ENCODE measurements around the gene CD36.

Gene CD36

DNA sequence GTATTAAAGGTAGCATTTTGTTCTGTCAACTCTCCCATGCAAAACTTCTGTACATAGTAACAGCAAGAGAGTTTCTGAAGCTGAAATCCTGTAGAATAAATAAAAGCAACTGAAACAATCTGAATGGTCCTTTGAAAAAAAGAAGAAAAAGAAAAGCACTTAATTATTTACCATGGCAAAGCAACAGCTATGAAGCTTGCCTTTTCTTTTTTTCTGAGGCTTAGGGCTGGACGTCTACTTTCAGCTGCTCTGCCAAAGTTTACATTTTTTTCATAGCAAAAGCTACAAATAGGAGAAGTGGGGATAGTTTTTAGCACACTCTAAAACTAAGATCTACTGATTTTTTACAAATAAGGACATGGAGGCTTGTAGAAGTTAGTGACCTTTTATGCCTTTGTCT lies 31.3 kb upstream of the CD36 start:
- H3K27ac ChIP-seq (ENCODE audit: low read depth, low read length) = no peak overlapping the region
- no peaks in the 10 kb centered on the region for H3K27me3 ChIP-seq (ENCODE audit: insufficient read depth, low read length)
- peaks cover 10% of the 10 kb centered on the region for H3K4me1 ChIP-seq (ENCODE audit: control insufficient read depth, insufficient read depth, low read length, unreplicated experiment)
- H3K36me3 ChIP-seq (ENCODE audit: insufficient read depth, low read length) = no peaks in the 10 kb centered on the region
- no peak overlapping the region for H2AFZ ChIP-seq (ENCODE audit: low read length, unreplicated experiment)
- no peak overlapping the region for H3K4me3 ChIP-seq (ENCODE audit: low read depth, low read length)
- H3K79me2 ChIP-seq (ENCODE audit: control insufficient read depth, insufficient read depth, low read length, unreplicated experiment) = no peaks in the 10 kb centered on the region

DNA sequence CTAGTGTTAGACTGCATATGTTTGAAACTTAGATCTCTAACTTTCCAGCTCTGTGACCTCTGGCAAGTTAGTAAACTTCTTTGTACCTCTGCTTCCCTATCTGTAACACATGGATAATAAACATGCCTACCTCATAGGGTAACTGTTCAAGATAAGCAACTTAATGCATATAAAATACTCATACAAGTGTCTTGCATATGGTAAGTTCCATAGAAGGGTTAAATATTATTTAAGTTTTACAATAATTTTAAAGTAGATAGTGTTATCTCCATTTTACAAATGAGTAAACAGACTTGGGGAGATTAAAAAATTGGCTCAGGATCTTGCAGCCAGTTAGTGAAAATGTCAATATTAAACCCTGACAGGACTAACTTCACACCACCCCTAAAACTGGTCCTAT lies 30.1 kb upstream of the CD36 start:
- Histone ChIP-seq H3K4me1 (ENCODE audit: control insufficient read depth, insufficient read depth, low read length, unreplicated experiment) (peaks cover 21% of the 10 kb centered on the region), H2AFZ (ENCODE audit: low read length, unreplicated experiment) (no peak overlapping the region), H3K27me3 (ENCODE audit: insufficient read depth, low read length) (no peaks in the 10 kb centered on the region), H3K36me3 (ENCODE audit: insufficient read depth, low read length) (no peaks in the 10 kb centered on the region), H3K27ac (ENCODE audit: low read depth, low read length) (no peak overlapping the region), H3K4me3 (ENCODE audit: low read depth, low read length) (no peak overlapping the region), H3K79me2 (ENCODE audit: control insufficient read depth, insufficient read depth, low read length, unreplicated experiment) (no peaks in the 10 kb centered on the region)

DNA sequence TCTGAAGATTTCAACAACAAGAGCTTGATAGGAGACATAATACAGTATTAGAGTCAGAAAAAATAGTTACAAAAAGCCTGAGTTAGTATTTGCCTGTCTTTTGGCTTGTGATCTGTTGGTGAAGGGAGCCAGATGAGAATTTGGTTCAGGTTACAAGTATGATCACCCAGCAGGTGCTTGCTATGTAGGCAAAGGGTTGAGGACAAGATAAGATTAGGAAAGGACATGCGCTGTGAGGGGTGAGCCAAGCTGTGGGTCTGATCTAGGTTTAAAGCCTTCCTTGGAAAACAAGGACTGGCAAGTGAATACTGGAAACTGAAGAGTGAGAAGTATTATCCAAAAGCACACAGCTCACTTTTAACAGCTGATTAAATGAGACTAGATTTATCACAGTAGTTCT lies 28.7 kb upstream of the CD36 start:
- Histone ChIP-seq H3K27ac (ENCODE audit: low read depth, low read length) (no peak overlapping the region), H2AFZ (ENCODE audit: low read length, unreplicated experiment) (no peak overlapping the region), H3K4me1 (ENCODE audit: control insufficient read depth, insufficient read depth, low read length, unreplicated experiment) (peaks cover 29% of the 10 kb centered on the region), H3K36me3 (ENCODE audit: insufficient read depth, low read length) (no peaks in the 10 kb centered on the region), H3K79me2 (ENCODE audit: control insufficient read depth, insufficient read depth, low read length, unreplicated experiment) (no peaks in the 10 kb centered on the region), H3K27me3 (ENCODE audit: insufficient read depth, low read length) (no peaks in the 10 kb centered on the region), H3K4me3 (ENCODE audit: low read depth, low read length) (no peak overlapping the region)

DNA sequence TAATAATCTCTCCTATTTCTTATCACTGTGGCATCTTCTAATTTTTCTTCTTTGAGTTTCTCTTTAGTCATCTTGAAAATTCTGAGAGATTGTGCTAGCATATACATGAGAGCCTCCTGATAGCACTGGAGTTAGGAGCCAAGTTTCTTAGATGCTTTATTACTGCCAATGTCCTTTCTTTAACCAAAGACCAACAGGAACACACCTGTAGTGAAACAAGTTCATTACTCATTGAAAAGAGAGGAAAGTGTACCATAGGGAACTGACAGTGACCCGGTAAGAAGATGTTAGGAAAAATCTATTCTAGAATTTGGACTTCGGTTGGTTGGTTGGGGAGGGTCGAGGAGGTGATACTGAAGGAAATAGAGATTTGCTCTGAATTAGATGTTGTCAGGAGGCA lies 27.1 kb upstream of the CD36 start:
- Histone ChIP-seq H3K79me2 (ENCODE audit: control insufficient read depth, insufficient read depth, low read length, unreplicated experiment) (no peaks in the 10 kb centered on the region), H3K27ac (ENCODE audit: low read depth, low read length) (peak overlapping the region; percentile 28), H2AFZ (ENCODE audit: low read length, unreplicated experiment) (peak overlapping the region; percentile 16), H3K4me3 (ENCODE audit: low read depth, low read length) (no peak overlapping the region), H3K36me3 (ENCODE audit: insufficient read depth, low read length) (no peaks in the 10 kb centered on the region), H3K27me3 (ENCODE audit: insufficient read depth, low read length) (no peaks in the 10 kb centered on the region), H3K4me1 (ENCODE audit: control insufficient read depth, insufficient read depth, low read length, unreplicated experiment) (peaks cover 29% of the 10 kb centered on the region)

DNA sequence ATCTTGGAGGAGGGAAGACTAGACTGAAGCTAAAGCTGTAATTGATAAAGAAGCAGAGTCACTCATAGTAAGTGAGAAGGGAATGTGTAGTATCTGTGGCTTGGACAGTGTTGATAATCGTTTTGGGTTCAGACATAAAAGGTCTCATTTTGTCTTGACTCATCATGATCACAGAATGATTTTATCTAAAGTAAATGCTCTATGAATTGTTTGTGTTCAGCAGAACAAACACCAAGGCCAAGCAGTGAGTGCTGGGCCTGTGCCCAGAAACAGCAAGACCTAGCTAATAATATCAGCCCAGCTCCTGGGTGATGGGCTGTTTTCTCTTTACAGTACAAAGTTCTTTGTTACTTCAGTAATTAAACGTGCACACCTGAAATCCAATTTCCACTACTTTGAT lies 26.7 kb upstream of the CD36 start:
- H3K27ac ChIP-seq (ENCODE audit: low read depth, low read length) = peak overlapping the region; percentile 28

DNA sequence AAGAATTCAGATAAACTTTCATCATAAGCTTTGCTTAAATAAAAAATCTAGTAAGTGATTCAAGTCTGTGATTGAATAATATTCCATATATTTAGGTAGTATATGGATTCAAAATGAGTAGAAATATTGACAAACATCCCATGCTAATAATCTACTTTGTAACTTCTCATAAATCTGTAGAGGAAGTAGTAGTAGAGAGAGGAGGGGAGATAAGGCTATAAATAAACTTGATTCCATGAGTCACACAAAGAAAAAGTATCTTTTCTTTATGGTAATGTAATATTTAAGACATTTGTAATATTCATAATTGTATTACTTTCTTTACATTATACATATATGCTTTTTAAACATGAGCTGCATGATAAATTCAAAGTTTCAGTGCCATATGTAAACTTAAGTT lies 25.6 kb upstream of the CD36 start:
- no peak overlapping the region for H3K27ac ChIP-seq (ENCODE audit: low read depth, low read length)
- H2AFZ ChIP-seq (ENCODE audit: low read length, unreplicated experiment) = no peak overlapping the region
- H3K79me2 ChIP-seq (ENCODE audit: control insufficient read depth, insufficient read depth, low read length, unreplicated experiment) = no peaks in the 10 kb centered on the region

More for the DNA sequence above, 26.7 kb upstream of the CD36 start:
- H3K27me3 ChIP-seq (ENCODE audit: insufficient read depth, low read length) = no peaks in the 10 kb centered on the region
- no peaks in the 10 kb centered on the region for H3K79me2 ChIP-seq (ENCODE audit: control insufficient read depth, insufficient read depth, low read length, unreplicated experiment)
- H3K4me3 ChIP-seq (ENCODE audit: low read depth, low read length) = no peak overlapping the region
- H2AFZ ChIP-seq (ENCODE audit: low read length, unreplicated experiment) = peak overlapping the region; percentile 16
- H3K4me1 ChIP-seq (ENCODE audit: control insufficient read depth, insufficient read depth, low read length, unreplicated experiment) = peaks cover 29% of the 10 kb centered on the region
- no peaks in the 10 kb centered on the region for H3K36me3 ChIP-seq (ENCODE audit: insufficient read depth, low read length)

DNA sequence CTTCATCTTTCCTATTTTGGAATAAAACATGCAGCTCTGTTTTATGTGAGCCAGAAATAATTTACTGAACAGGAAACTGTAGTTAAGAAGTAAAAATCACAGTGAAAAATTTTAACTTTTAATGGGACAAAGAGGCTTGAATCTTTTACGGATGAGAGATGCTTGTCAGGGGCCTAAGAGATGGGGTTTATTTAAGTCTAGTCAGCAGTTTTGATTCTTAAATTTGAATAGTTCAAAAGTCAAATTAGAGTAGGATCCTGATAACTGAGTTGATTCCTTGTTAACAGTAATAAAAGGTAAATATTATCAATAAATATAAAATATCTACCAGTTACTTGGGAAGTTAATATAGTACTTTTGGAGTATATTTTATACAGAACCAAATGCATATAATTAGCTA lies 24.9 kb upstream of the CD36 start:
- Histone ChIP-seq H3K4me3 (ENCODE audit: low read depth, low read length) (no peak overlapping the region), H3K27ac (ENCODE audit: low read depth, low read length) (no peak overlapping the region), H3K36me3 (ENCODE audit: insufficient read depth, low read length) (no peaks in the 10 kb centered on the region), H3K27me3 (ENCODE audit: insufficient read depth, low read length) (no peaks in the 10 kb centered on the region), H3K79me2 (ENCODE audit: control insufficient read depth, insufficient read depth, low read length, unreplicated experiment) (no peaks in the 10 kb centered on the region), H2AFZ (ENCODE audit: low read length, unreplicated experiment) (no peak overlapping the region), H3K4me1 (ENCODE audit: control insufficient read depth, insufficient read depth, low read length, unreplicated experiment) (peaks cover 29% of the 10 kb centered on the region)

More for the DNA sequence above, 25.6 kb upstream of the CD36 start:
- H3K36me3 ChIP-seq (ENCODE audit: insufficient read depth, low read length) = no peaks in the 10 kb centered on the region
- no peak overlapping the region for H3K4me3 ChIP-seq (ENCODE audit: low read depth, low read length)
- H3K27me3 ChIP-seq (ENCODE audit: insufficient read depth, low read length) = no peaks in the 10 kb centered on the region
- peaks cover 29% of the 10 kb centered on the region for H3K4me1 ChIP-seq (ENCODE audit: control insufficient read depth, insufficient read depth, low read length, unreplicated experiment)

DNA sequence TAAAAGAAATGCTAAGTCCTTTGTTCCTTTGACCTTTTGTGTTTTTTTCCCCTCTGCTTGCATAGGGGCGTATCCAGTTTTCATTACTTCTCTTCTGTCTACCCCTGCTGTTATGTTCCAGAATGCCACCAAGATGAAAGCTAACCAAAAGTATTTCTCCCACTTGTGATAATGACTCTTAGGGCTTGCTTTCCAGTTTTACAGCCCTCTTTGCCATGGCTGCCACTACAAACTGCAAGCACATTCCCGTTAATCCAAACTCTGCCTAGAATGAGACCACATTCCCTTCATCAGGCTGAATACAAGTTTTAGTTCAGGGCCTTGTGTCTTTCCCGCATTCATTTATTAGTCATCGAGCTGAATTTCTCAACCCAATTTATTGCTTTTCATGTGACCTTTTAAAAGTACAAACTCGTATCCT lies 23.6 kb upstream of the CD36 start:
- Histone ChIP-seq H3K4me1 (ENCODE audit: control insufficient read depth, insufficient read depth, low read length, unreplicated experiment) (peaks cover 29% of the 10 kb centered on the region), H2AFZ (ENCODE audit: low read length, unreplicated experiment) (no peak overlapping the region), H3K27me3 (ENCODE audit: insufficient read depth, low read length) (no peaks in the 10 kb centered on the region), H3K4me3 (ENCODE audit: low read depth, low read length) (no peak overlapping the region), H3K36me3 (ENCODE audit: insufficient read depth, low read length) (no peaks in the 10 kb centered on the region), H3K27ac (ENCODE audit: low read depth, low read length) (no peak overlapping the region), H3K79me2 (ENCODE audit: control insufficient read depth, insufficient read depth, low read length, unreplicated experiment) (no peaks in the 10 kb centered on the region)

DNA sequence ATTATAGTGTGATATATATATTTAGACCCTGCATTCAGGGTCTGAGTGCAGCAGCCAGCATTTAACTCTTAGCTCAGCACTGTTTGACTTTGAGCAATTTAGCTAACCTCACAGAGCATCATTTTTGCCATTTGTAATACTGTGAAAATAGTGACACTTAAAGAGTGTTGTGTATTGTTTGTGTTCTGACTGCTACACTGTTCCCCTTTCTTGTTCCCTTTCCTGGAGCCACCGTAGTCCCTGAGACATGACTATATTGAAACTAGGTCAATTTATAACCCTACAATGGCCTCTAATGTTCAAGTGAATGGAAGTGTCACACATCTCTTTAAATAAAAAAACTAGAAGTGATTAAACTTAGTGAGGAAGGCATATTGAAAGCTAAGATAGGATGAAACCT lies 20.3 kb upstream of the CD36 start:
- Histone ChIP-seq H3K4me3 (ENCODE audit: low read depth, low read length) (no peak overlapping the region), H3K4me1 (ENCODE audit: control insufficient read depth, insufficient read depth, low read length, unreplicated experiment) (peaks cover 23% of the 10 kb centered on the region), H3K79me2 (ENCODE audit: control insufficient read depth, insufficient read depth, low read length, unreplicated experiment) (no peaks in the 10 kb centered on the region), H2AFZ (ENCODE audit: low read length, unreplicated experiment) (no peak overlapping the region), H3K27ac (ENCODE audit: low read depth, low read length) (no peak overlapping the region), H3K27me3 (ENCODE audit: insufficient read depth, low read length) (no peaks in the 10 kb centered on the region), H3K36me3 (ENCODE audit: insufficient read depth, low read length) (no peaks in the 10 kb centered on the region)

DNA sequence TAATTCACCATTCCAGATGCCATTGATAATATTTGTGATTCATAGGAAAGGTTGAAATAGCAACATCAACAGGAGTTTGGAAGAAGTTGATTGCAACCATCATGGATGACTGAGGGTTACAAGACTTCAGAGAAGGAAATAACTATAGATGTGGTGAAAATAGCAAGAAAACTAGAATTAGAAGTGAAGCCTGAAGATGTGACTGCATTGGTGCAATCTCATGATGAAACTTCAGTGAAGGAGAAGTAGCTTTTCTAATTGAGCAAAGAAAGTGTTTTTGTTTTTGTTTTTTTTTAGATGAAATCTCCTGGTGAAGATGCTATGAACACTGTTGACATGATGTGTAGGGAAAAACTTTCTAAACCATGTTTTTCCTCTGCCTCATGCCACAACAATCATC lies 18.7 kb upstream of the CD36 start:
- Histone ChIP-seq H3K36me3 (ENCODE audit: insufficient read depth, low read length) (no peaks in the 10 kb centered on the region), H3K4me1 (ENCODE audit: control insufficient read depth, insufficient read depth, low read length, unreplicated experiment) (peaks cover 18% of the 10 kb centered on the region), H3K79me2 (ENCODE audit: control insufficient read depth, insufficient read depth, low read length, unreplicated experiment) (no peaks in the 10 kb centered on the region), H2AFZ (ENCODE audit: low read length, unreplicated experiment) (no peak overlapping the region), H3K27ac (ENCODE audit: low read depth, low read length) (no peak overlapping the region), H3K27me3 (ENCODE audit: insufficient read depth, low read length) (no peaks in the 10 kb centered on the region), H3K4me3 (ENCODE audit: low read depth, low read length) (no peak overlapping the region)

DNA sequence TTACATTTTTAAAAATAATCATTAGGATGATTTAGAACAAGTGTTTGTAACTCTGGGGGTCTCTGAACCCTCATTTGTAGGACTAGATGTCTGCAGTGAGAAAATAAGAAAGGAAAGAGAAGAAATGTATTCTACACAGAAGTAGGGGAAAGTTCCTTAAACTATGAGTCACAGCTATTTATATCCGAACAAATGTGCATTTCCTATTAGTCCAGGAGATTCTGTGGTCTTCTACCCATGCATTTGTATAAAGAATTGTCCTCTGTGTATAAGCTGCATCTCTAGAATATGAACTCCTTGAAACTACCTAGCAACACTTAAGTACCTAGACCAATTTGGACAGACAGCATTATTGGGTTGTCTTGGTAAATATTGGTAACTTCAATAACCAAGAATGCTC lies 15.9 kb upstream of the CD36 start:
- Histone ChIP-seq H3K79me2 (ENCODE audit: control insufficient read depth, insufficient read depth, low read length, unreplicated experiment) (no peaks in the 10 kb centered on the region), H3K4me3 (ENCODE audit: low read depth, low read length) (no peak overlapping the region), H3K27me3 (ENCODE audit: insufficient read depth, low read length) (no peaks in the 10 kb centered on the region), H3K27ac (ENCODE audit: low read depth, low read length) (0 out of 2 replicates have a peak overlapping the region, but pooled peaks have one; percentile 16), H3K36me3 (ENCODE audit: insufficient read depth, low read length) (no peaks in the 10 kb centered on the region), H3K4me1 (ENCODE audit: control insufficient read depth, insufficient read depth, low read length, unreplicated experiment) (peaks cover 18% of the 10 kb centered on the region), H2AFZ (ENCODE audit: low read length, unreplicated experiment) (no peak overlapping the region)

Measured in ACC112 (cell line).